ENCODE data around the gene EPHA6. TPM values are rescaled to one million over a fixed set of nuclear protein-coding genes. Genes with fewer than 3 reads are reported as not detected.

EPHA6 gene
- total RNA-seq, 1 experiment from 2014 or later: not detected

GRCh38 chr3:97772926-97773325 lies 958.5 kb downstream of the EPHA6 start:
- DNase-seq (ENCODE audit: low spot score): no peak

GRCh38 chr3:97778152-97778551 lies 963.8 kb downstream of the EPHA6 start:
- DNase-seq (ENCODE audit: low spot score): no peak

GRCh38 chr3:97793420-97794019 lies 979.1 kb downstream of the EPHA6 start:
- DNase-seq (ENCODE audit: low spot score): peak; percentile 85

GRCh38 chr3:97795951-97796350 lies 981.6 kb downstream of the EPHA6 start:
- no peak for DNase-seq (ENCODE audit: low spot score)

Data from HT-29 (cell line).